ENCODE data around the gene SLC9B1. TPM values are rescaled to one million over a fixed set of nuclear protein-coding genes. Genes with fewer than 3 reads are reported as not detected.

Gene SLC9B1
- total and polyA plus RNA-seq, 2 of the 13 experiments (the other 11 are each of a cell fraction or from before 2014, with no cell fraction given), result 0.17 to 0.20 TPM

GRCh38 chr4:102868781-102869568 lies 150.5 kb downstream of the SLC9B1 start, which contains the start of gene CISD2 (continued):
- TF ChIP-seq ELF1 (CRISPR knock-in tag; IDR thresholded peaks at IDR 0.05) (peak; percentile 41; the same call in 1 of the 2 replicates), HBP1 (CRISPR knock-in tag; IDR thresholded peaks at IDR 0.05; ENCODE audit: low read depth) (peak; percentile 71), FOXO4 (CRISPR knock-in tag; conservative IDR thresholded peaks at IDR 0.05) (no peak), ESRRA (CRISPR knock-in tag; IDR thresholded peaks at IDR 0.05; ENCODE audit: low read depth) (peak; percentile 59; the same call in 1 of the 2 replicates), ZBTB4 (CRISPR knock-in tag; IDR thresholded peaks at IDR 0.05; ENCODE audit: borderline replicate concordance) (peak; percentile 81; the same call in 1 of the 2 replicates), ZNF674 (CRISPR knock-in tag; IDR thresholded peaks at IDR 0.05; ENCODE audit: low read depth) (no peak), ZBTB8A (CRISPR knock-in tag; IDR thresholded peaks at IDR 0.05; ENCODE audit: borderline replicate concordance, low read depth) (peak; percentile 94), ZSCAN12 (CRISPR knock-in tag; IDR thresholded peaks at IDR 0.05) (peak; percentile 82), USF2 (IDR thresholded peaks at IDR 0.05; ENCODE audit: low read depth, low read length) (peak; percentile 77), USF2 (CRISPR knock-in tag; IDR thresholded peaks at IDR 0.05; ENCODE audit: borderline replicate concordance) (peak; percentile 94), ARID4A (CRISPR knock-in tag; IDR thresholded peaks at IDR 0.05; ENCODE audit: borderline replicate concordance) (peak; percentile 94), RFXAP (CRISPR knock-in tag; IDR thresholded peaks at IDR 0.05; ENCODE audit: borderline replicate concordance) (peak; percentile 45; the same call in 1 of the 2 replicates), ZNF256 (CRISPR knock-in tag; conservative IDR thresholded peaks at IDR 0.05) (peak; percentile 58; the same call in 1 of the 2 replicates), HCFC1 (IDR thresholded peaks at IDR 0.05; ENCODE audit: low read depth, low read length) (no peak)
